PC-3 (cell line): ENCODE results near the gene ATF6. TPM values are rescaled to one million over a fixed set of nuclear protein-coding genes. Genes with fewer than 3 reads are reported as not detected.

Experiments
- ATAC-seq: fragments of 200-7000 bp; cut with Tn5 transposase; 2 replicates; pipeline ENCODE4 v1.9.1; 2020; ENCODE audit warnings: mild to moderate bottlenecking, moderate library complexity
- BruUV-seq: library from RNA; stranded (reverse); fragments of 400-500 nt; replicated peaks from 2 replicates; lab custom pipeline; 2021; lab: Mats Ljungman, UMichigan
- CTCF ChIA-PET: fragments of 300-600 bp; sonication (Branson Sonifier 250); formaldehyde crosslinking; loops from one replicate; lab custom pipeline; 2022; ENCODE audit warnings: antibody characterized with exemption; lab: Charles Lee
- POLR2A ChIA-PET: fragments of 300-600 bp; sonication (Branson Sonifier 250); formaldehyde crosslinking; loops from one replicate; lab custom pipeline; 2022; ENCODE audit warnings: antibody characterized with exemption; ENCODE audit not compliant: unreplicated experiment; lab: Charles Lee
- DNase-seq: peaks from one replicate; pipeline ENCODE4 v3.0.0-alpha.2; 2015
- H2AFZ ChIP-seq: fragments of 300-600 bp; sonication (generic); 2 replicates; pipeline ENCODE4 v1.6.0; 2016; ENCODE audit warnings: antibody characterized with exemption, low read length
- H3F3A ChIP-seq: fragments of 300-600 bp; sonication (generic); one replicate; pipeline ENCODE4 v1.6.0; 2017; ENCODE audit warnings: antibody characterized with exemption, low read length, control low read depth, mild to moderate bottlenecking; ENCODE audit not compliant: unreplicated experiment
- H3K27ac ChIP-seq: fragments of 300-600 bp; sonication (generic); 2 replicates; pipeline ENCODE4 v1.5.1; 2016; ENCODE audit warnings: mild to moderate bottlenecking, low read length
- H3K27me3 ChIP-seq: fragments of 300-600 bp; sonication (generic); 2 replicates; pipeline ENCODE4 v1.6.1; 2016; ENCODE audit warnings: low read length, mixed read lengths
- H3K36me3 ChIP-seq: fragments of 300-600 bp; sonication (generic); 2 replicates; pipeline ENCODE4 v1.6.1; 2016; ENCODE audit warnings: low read depth, mixed run types, low read length, mixed read lengths
- H3K4me1 ChIP-seq: fragments of 300-600 bp; sonication (generic); 2 replicates; pipeline ENCODE4 v1.5.1; 2016; ENCODE audit warnings: low read length; ENCODE audit not compliant: insufficient read depth
- H3K4me2 ChIP-seq: fragments of 300-600 bp; sonication (generic); 2 replicates; pipeline ENCODE4 v1.6.0; 2016; ENCODE audit warnings: low read length
- H3K4me3 ChIP-seq: fragments of 300-600 bp; sonication (generic); 2 replicates; pipeline ENCODE4 v1.5.1; 2016; ENCODE audit warnings: mild to moderate bottlenecking, low read length, mixed read lengths
- H3K79me2 ChIP-seq: fragments of 300-600 bp; sonication (generic); 2 replicates; pipeline ENCODE4 v1.6.1; 2017; ENCODE audit warnings: low read length, mixed read lengths
- H3K9ac ChIP-seq: fragments of 300-600 bp; sonication (generic); 2 replicates; pipeline ENCODE4 v1.6.0; 2016; ENCODE audit warnings: mild to moderate bottlenecking, low read length
- H3K9me2 ChIP-seq: fragments of 300-600 bp; sonication (generic); replicated peaks from 2 replicates; pipeline ENCODE4 v1.6.1; 2016; ENCODE audit warnings: mixed run types, low read length, mixed read lengths
- H3K9me3 ChIP-seq: fragments of 300-600 bp; sonication (generic); 2 replicates; pipeline ENCODE4 v1.6.1; 2016; ENCODE audit warnings: low read length, mixed read lengths
- H4K20me1 ChIP-seq: fragments of 300-600 bp; sonication (generic); 2 replicates; pipeline ENCODE4 v1.6.1; 2016; ENCODE audit warnings: low read length, mixed read lengths
- EZH2 ChIP-seq: fragments of 300-600 bp; sonication (generic); IDR thresholded peaks from one replicate; pipeline ENCODE4 v1.6.1; 2017; ENCODE audit warnings: antibody characterized with exemption, mild to moderate bottlenecking, low read length; ENCODE audit not compliant: unreplicated experiment
- EZH2phosphoT487 ChIP-seq: fragments of 300-600 bp; sonication (generic); IDR thresholded peaks from 2 replicates; pipeline ENCODE4 v1.6.1; 2018; ENCODE audit warnings: mild to moderate bottlenecking, antibody characterized with exemption, low read length, borderline replicate concordance
- intact Hi-C: fragments of 100-400 bp; cut with micrococcal nuclease; formaldehyde crosslinking; loops from 2 replicates; pipeline ENCODE4 v1.9.0; 2023
- total RNA-seq: library from RNA; depleted of rRNA; stranded (reverse); fragments of >200 nt; gene quantifications from 2 replicates; pipeline ENCODE4 v1.2.3, GENCODE V29; 2014
- TF ChIP-seq, protein P1 (sequence below): fragments of 300-600 bp; sonication (generic); conservative IDR thresholded peaks from 2 replicates; pipeline ENCODE4 v1.5.1; 2017; ENCODE audit warnings: antibody characterized with exemption, low read depth, mild to moderate bottlenecking, low read length

The ATF6 gene
- total RNA-seq, 1 experiment from 2014 or later: 19.7 TPM

- H3K9me3 ChIP-seq: no peaks in the 10 kb centered on the region
- ChIA-PET POLR2A (no interaction called here), CTCF (no interaction called here)
- no TSS peak for BruUV-seq
- no peak overlapping the region for H2AFZ ChIP-seq
- no peaks in the 10 kb centered on the region for H3F3A ChIP-seq
- intact Hi-C loops: no loop called here
- H3K9ac ChIP-seq: no peak overlapping the region
- DNase-seq (no peak), ATAC-seq (no peak)
- H3K27ac ChIP-seq: no peak overlapping the region
- no peak overlapping the region for H3K4me3 ChIP-seq
- TF ChIP-seq EZH2 (no peak), EZH2phosphoT487 (no peak)
- TF ChIP-seq, protein P1, sequence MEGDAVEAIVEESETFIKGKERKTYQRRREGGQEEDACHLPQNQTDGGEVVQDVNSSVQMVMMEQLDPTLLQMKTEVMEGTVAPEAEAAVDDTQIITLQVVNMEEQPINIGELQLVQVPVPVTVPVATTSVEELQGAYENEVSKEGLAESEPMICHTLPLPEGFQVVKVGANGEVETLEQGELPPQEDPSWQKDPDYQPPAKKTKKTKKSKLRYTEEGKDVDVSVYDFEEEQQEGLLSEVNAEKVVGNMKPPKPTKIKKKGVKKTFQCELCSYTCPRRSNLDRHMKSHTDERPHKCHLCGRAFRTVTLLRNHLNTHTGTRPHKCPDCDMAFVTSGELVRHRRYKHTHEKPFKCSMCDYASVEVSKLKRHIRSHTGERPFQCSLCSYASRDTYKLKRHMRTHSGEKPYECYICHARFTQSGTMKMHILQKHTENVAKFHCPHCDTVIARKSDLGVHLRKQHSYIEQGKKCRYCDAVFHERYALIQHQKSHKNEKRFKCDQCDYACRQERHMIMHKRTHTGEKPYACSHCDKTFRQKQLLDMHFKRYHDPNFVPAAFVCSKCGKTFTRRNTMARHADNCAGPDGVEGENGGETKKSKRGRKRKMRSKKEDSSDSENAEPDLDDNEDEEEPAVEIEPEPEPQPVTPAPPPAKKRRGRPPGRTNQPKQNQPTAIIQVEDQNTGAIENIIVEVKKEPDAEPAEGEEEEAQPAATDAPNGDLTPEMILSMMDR: no peak
- H4K20me1 ChIP-seq: no peaks in the 10 kb centered on the region
- 0 out of 2 replicates have a peak, but pooled peaks cover 4% of the 10 kb centered on the region for H3K36me3 ChIP-seq
- H3K4me1 ChIP-seq: no peaks in the 10 kb centered on the region; the same call in 1 of the 2 replicates
- no peaks in the 10 kb centered on the region for H3K27me3 ChIP-seq
- no peak overlapping the region for H3K4me2 ChIP-seq
- H3K79me2 ChIP-seq: no peaks in the 10 kb centered on the region
- no peaks in the 10 kb centered on the region for H3K9me2 ChIP-seq
Observed at GRCh38 chr1:161955606-161956005, 189.5 kb downstream of the ATF6 start.

DNA sequence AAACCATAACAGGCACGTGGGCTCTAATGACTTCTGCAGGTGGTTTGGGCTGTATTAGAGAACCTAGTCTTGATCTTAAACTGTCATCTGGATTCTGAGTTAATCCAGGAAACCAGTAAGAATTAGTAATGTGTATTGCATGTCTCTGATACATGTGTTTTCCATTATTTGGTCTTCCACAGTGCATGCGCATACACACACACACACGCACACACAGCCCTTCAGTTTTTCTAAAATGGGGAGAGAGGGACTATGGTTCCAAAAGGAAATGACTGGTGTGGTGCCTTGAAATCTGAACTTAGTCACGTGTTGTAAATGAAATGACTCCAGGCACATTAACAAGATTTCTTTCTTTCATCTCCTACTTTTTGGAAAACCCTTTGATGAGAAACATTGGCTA lies 190.0 kb downstream of the ATF6 start:
- Histone ChIP-seq H3K36me3 (0 out of 2 replicates have a peak, but pooled peaks cover 4% of the 10 kb centered on the region), H3K79me2 (no peaks in the 10 kb centered on the region), H3K4me1 (peaks cover 2% of the 10 kb centered on the region), H3K4me3 (no peak overlapping the region), H3K4me2 (no peak overlapping the region), H3K9me2 (no peaks in the 10 kb centered on the region), H3F3A (no peaks in the 10 kb centered on the region), H3K27ac (no peak overlapping the region), H3K9ac (no peak overlapping the region), H3K9me3 (no peaks in the 10 kb centered on the region), H4K20me1 (no peaks in the 10 kb centered on the region), H3K27me3 (no peaks in the 10 kb centered on the region), H2AFZ (no peak overlapping the region)
- TF ChIP-seq, protein P1: no peak
- TF ChIP-seq EZH2phosphoT487 (no peak), EZH2 (no peak)
- no peak for ATAC-seq
- intact Hi-C loops: no loop called here
- DNase-seq: no peak
- BruUV-seq: no TSS peak
- ChIA-PET POLR2A (no interaction called here), CTCF (no interaction called here)

- no peaks in the 10 kb centered on the region for H3K79me2 ChIP-seq
- no peaks in the 10 kb centered on the region for H3K9me3 ChIP-seq
- no peak overlapping the region for H3K27ac ChIP-seq
- ATAC-seq: no peak
- H3F3A ChIP-seq: no peaks in the 10 kb centered on the region
- BruUV-seq: no TSS peak
- 0 out of 2 replicates have a peak, but pooled peaks cover 4% of the 10 kb centered on the region for H3K36me3 ChIP-seq
- no peaks in the 10 kb centered on the region for H3K9me2 ChIP-seq
- H3K9ac ChIP-seq: no peak overlapping the region
- no peak overlapping the region for H3K4me3 ChIP-seq
- intact Hi-C loops: no loop called here
- ChIA-PET POLR2A (no interaction called here), CTCF (no interaction called here)
- no peak for TF ChIP-seq EZH2
- TF ChIP-seq, protein P1: no peak
- no peak overlapping the region for H3K4me2 ChIP-seq
- DNase-seq: no peak
- no peaks in the 10 kb centered on the region for H4K20me1 ChIP-seq
- H3K27me3 ChIP-seq: no peaks in the 10 kb centered on the region
- no peak overlapping the region for H2AFZ ChIP-seq
- H3K4me1 ChIP-seq: peaks cover 10% of the 10 kb centered on the region
Observed at GRCh38 chr1:161956930-161957329, 190.8 kb downstream of the ATF6 start.
